ENCODE results near the gene AMOT. TPM values are rescaled to one million over a fixed set of nuclear protein-coding genes. Genes with fewer than 3 reads are reported as not detected.

AMOT gene
- total and polyA plus RNA-seq, 2 experiments from 2014 or later, result 2.1 to 5.4 TPM

DNA sequence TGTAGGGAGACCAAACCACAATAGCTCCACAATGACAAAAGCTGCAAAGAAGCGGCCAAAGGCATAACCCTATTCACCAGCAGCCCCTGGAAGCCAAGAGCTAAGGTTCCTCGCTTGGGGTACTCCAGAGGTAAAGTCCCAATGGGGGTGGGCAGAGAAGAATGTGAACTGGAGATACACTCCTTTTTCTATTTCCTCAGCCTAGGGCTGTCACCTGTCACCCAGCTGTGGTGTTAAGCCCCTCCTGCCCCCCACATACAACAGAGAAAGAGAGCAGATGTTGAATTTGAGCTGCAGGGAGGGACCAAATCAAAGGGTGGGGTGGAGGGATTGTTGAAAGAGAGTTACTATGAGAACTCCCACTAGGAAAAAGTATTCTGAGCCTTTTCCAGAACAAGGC lies 26.1 kb downstream of the AMOT start:
- Histone ChIP-seq H3F3A (replicated peaks; ENCODE audit: low read depth) (no peaks in the 10 kb centered on the region), H4K20me1 (replicated peaks; ENCODE audit: insufficient read depth) (no peaks in the 10 kb centered on the region), H3K4me3 (no peak overlapping the region), H2AFZ (no peak overlapping the region), H3K36me3 (ENCODE audit: insufficient read depth) (no peaks in the 10 kb centered on the region), H3K4me1 (ENCODE audit: insufficient read depth) (peaks cover 1% of the 10 kb centered on the region; the same call in 1 of the 2 replicates), H3K79me2 (replicated peaks; ENCODE audit: insufficient read depth) (no peaks in the 10 kb centered on the region), H3K27ac (ENCODE audit: low read depth) (no peak overlapping the region), H3K4me2 (no peak overlapping the region), H3K9me2 (ENCODE audit: insufficient read depth) (no peaks in the 10 kb centered on the region), H3K27me3 (ENCODE audit: insufficient read depth) (no peaks in the 10 kb centered on the region)
- H3K4me3 Mint-ChIP-seq, result no peak overlapping the region
- no peaks in the 10 kb centered on the region for H3K9me3 Mint-ChIP-seq
- ATAC-seq (no peak), DNase-seq (ENCODE audit: low spot score) (no peak)
- no peak overlapping the region for H3K27ac Mint-ChIP-seq
- peaks cover 18% of the 10 kb centered on the region; the same call in 2 of the 3 replicates for H3K4me1 Mint-ChIP-seq
- TF ChIP-seq ZNF331 (CRISPR knock-in tag; IDR thresholded peaks at IDR 0.05; ENCODE audit: low read depth), result no peak
- TF ChIP-seq EZH2phosphoT487 (IDR thresholded peaks at IDR 0.05; ENCODE audit: unreplicated experiment), result no peak
- no peaks in the 10 kb centered on the region for H3K36me3 Mint-ChIP-seq (ENCODE audit: low read depth)
- peaks cover 4% of the 10 kb centered on the region for H3K27me3 Mint-ChIP-seq (ENCODE audit: insufficient read depth, low read depth, poor library complexity)

DNA sequence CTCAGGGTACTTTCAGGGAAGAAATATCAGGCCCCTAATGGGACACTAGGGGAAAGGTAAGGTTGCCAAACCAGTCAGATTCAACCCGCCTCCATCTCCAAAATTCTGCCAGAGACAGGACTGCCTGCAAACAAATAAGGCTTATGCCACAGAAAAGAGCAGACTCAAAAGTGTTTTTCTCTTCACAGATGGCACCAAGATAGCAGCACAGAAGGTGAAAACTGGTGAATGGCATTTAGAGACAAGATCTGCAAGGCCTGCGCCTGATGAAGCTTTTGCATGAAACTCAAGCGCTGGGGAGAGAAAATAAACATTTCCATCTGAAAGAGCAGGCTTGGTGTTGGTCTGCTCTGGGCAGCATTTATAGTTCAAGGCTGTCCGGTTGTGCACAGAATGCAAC lies 27.9 kb downstream of the AMOT start:
- peaks cover 23% of the 10 kb centered on the region; the same call in 2 of the 3 replicates for H3K4me1 Mint-ChIP-seq
- H4K20me1 ChIP-seq (replicated peaks; ENCODE audit: insufficient read depth), result no peaks in the 10 kb centered on the region
- H3K27me3 Mint-ChIP-seq (ENCODE audit: insufficient read depth, low read depth, poor library complexity), result peaks cover 4% of the 10 kb centered on the region
- H3K79me2 ChIP-seq (replicated peaks; ENCODE audit: insufficient read depth), result no peaks in the 10 kb centered on the region
- H2AFZ ChIP-seq, result no peak overlapping the region
- no peaks in the 10 kb centered on the region for H3K36me3 ChIP-seq (ENCODE audit: insufficient read depth)
- no peak for ATAC-seq
- no peaks in the 10 kb centered on the region for H3K36me3 Mint-ChIP-seq (ENCODE audit: low read depth)
- H3K27me3 ChIP-seq (ENCODE audit: insufficient read depth), result no peaks in the 10 kb centered on the region
- TF ChIP-seq, protein P1, sequence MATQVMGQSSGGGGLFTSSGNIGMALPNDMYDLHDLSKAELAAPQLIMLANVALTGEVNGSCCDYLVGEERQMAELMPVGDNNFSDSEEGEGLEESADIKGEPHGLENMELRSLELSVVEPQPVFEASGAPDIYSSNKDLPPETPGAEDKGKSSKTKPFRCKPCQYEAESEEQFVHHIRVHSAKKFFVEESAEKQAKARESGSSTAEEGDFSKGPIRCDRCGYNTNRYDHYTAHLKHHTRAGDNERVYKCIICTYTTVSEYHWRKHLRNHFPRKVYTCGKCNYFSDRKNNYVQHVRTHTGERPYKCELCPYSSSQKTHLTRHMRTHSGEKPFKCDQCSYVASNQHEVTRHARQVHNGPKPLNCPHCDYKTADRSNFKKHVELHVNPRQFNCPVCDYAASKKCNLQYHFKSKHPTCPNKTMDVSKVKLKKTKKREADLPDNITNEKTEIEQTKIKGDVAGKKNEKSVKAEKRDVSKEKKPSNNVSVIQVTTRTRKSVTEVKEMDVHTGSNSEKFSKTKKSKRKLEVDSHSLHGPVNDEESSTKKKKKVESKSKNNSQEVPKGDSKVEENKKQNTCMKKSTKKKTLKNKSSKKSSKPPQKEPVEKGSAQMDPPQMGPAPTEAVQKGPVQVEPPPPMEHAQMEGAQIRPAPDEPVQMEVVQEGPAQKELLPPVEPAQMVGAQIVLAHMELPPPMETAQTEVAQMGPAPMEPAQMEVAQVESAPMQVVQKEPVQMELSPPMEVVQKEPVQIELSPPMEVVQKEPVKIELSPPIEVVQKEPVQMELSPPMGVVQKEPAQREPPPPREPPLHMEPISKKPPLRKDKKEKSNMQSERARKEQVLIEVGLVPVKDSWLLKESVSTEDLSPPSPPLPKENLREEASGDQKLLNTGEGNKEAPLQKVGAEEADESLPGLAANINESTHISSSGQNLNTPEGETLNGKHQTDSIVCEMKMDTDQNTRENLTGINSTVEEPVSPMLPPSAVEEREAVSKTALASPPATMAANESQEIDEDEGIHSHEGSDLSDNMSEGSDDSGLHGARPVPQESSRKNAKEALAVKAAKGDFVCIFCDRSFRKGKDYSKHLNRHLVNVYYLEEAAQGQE (IDR thresholded peaks at IDR 0.05; ENCODE audit: unreplicated experiment), result no peak
- TF ChIP-seq CREB1 (CRISPR knock-in tag; IDR thresholded peaks at IDR 0.05; ENCODE audit: low read depth), result no peak
- TF ChIP-seq, protein P2, sequence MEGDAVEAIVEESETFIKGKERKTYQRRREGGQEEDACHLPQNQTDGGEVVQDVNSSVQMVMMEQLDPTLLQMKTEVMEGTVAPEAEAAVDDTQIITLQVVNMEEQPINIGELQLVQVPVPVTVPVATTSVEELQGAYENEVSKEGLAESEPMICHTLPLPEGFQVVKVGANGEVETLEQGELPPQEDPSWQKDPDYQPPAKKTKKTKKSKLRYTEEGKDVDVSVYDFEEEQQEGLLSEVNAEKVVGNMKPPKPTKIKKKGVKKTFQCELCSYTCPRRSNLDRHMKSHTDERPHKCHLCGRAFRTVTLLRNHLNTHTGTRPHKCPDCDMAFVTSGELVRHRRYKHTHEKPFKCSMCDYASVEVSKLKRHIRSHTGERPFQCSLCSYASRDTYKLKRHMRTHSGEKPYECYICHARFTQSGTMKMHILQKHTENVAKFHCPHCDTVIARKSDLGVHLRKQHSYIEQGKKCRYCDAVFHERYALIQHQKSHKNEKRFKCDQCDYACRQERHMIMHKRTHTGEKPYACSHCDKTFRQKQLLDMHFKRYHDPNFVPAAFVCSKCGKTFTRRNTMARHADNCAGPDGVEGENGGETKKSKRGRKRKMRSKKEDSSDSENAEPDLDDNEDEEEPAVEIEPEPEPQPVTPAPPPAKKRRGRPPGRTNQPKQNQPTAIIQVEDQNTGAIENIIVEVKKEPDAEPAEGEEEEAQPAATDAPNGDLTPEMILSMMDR (conservative IDR thresholded peaks at IDR 0.05; ENCODE audit: low read depth in 2 of 2), result no peak
- no peak for TF ChIP-seq EZH2phosphoT487 (IDR thresholded peaks at IDR 0.05; ENCODE audit: unreplicated experiment)
- TF ChIP-seq STAT1 (IDR thresholded peaks at IDR 0.05; ENCODE audit: unreplicated experiment), result no peak
- TF ChIP-seq JUNB (IDR thresholded peaks at IDR 0.05; ENCODE audit: unreplicated experiment), result no peak
- TF ChIP-seq, protein P3, sequence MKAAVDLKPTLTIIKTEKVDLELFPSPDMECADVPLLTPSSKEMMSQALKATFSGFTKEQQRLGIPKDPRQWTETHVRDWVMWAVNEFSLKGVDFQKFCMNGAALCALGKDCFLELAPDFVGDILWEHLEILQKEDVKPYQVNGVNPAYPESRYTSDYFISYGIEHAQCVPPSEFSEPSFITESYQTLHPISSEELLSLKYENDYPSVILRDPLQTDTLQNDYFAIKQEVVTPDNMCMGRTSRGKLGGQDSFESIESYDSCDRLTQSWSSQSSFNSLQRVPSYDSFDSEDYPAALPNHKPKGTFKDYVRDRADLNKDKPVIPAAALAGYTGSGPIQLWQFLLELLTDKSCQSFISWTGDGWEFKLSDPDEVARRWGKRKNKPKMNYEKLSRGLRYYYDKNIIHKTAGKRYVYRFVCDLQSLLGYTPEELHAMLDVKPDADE (IDR thresholded peaks at IDR 0.05), result no peak
- no peak for TF ChIP-seq ZNF331 (CRISPR knock-in tag; IDR thresholded peaks at IDR 0.05; ENCODE audit: low read depth)
- H3K27ac Mint-ChIP-seq, result no peak overlapping the region
- DNase-seq (ENCODE audit: low spot score), result no peak
- H3K4me2 ChIP-seq, result no peak overlapping the region
- no peaks in the 10 kb centered on the region for H3K9me3 Mint-ChIP-seq
- H3K9me2 ChIP-seq (ENCODE audit: insufficient read depth), result no peaks in the 10 kb centered on the region
- no peak overlapping the region for H3K4me3 ChIP-seq
- no peak overlapping the region for H3K27ac ChIP-seq (ENCODE audit: low read depth)
- H3K4me3 Mint-ChIP-seq, result no peak overlapping the region
- H3K4me1 ChIP-seq (ENCODE audit: insufficient read depth), result peaks cover 17% of the 10 kb centered on the region; the same call in 1 of the 2 replicates
- H3F3A ChIP-seq (replicated peaks; ENCODE audit: low read depth), result no peaks in the 10 kb centered on the region

All from GM23338 (cell line).